MM.1S (cell line): ENCODE measurements around the gene MRPL47.

ENCODE experiments used
- DNase-seq: peaks from one replicate; pipeline ENCODE4 v3.0.0-alpha.2; 2015
- H2AFZ ChIP-seq: fragments of 300-600 bp; sonication (generic); 2 replicates; pipeline ENCODE4 v1.6.0; 2016; ENCODE audit warnings: antibody characterized with exemption, low read length
- H3F3A ChIP-seq: fragments of 300-600 bp; sonication (generic); 2 replicates; pipeline ENCODE4 v1.6.1; 2016; ENCODE audit warnings: mild to moderate bottlenecking, antibody characterized with exemption, low read length, moderate library complexity, mixed read lengths; ENCODE audit not compliant: insufficient read depth
- H3K27ac ChIP-seq: fragments of 300-600 bp; sonication (generic); 2 replicates; pipeline ENCODE4 v1.5.1; 2016; ENCODE audit warnings: mild to moderate bottlenecking, low read length
- H3K27me3 ChIP-seq: fragments of 300-600 bp; sonication (generic); replicated peaks from 2 replicates; pipeline ENCODE4 v1.6.0; 2016; ENCODE audit warnings: low read length; ENCODE audit not compliant: insufficient read depth
- H3K36me3 ChIP-seq: fragments of 300-600 bp; sonication (generic); replicated peaks from 2 replicates; pipeline ENCODE4 v1.6.1; 2016; ENCODE audit warnings: mild to moderate bottlenecking, low read length, mixed read lengths; ENCODE audit not compliant: insufficient read depth
- H3K4me1 ChIP-seq: fragments of 300-600 bp; sonication (generic); 2 replicates; pipeline ENCODE4 v1.6.1; 2016; ENCODE audit warnings: low read length, mixed read lengths
- H3K4me2 ChIP-seq: fragments of 300-600 bp; sonication (generic); 2 replicates; pipeline ENCODE4 v1.6.0; 2016; ENCODE audit warnings: low read depth, low read length
- H3K4me3 ChIP-seq: fragments of 300-600 bp; sonication (generic); 2 replicates; pipeline ENCODE4 v1.5.1; 2016; ENCODE audit warnings: low read length, mixed read lengths
- H3K79me2 ChIP-seq: fragments of 300-600 bp; sonication (generic); 2 replicates; pipeline ENCODE4 v1.6.1; 2016; ENCODE audit warnings: mixed run types, low read length, mixed read lengths
- H3K9ac ChIP-seq: fragments of 300-600 bp; sonication (generic); 2 replicates; pipeline ENCODE4 v1.6.1; 2016; ENCODE audit warnings: low read length, mixed read lengths
- H3K9me2 ChIP-seq: fragments of 300-600 bp; sonication (generic); replicated peaks from 2 replicates; pipeline ENCODE4 v1.6.1; 2016; ENCODE audit warnings: mild to moderate bottlenecking, low read length, mixed read lengths; ENCODE audit not compliant: insufficient read depth
- H3K9me3 ChIP-seq: fragments of 300-600 bp; sonication (generic); replicated peaks from 2 replicates; pipeline ENCODE4 v1.6.1; 2016; ENCODE audit warnings: mild to moderate bottlenecking, low read length, mixed read lengths; ENCODE audit not compliant: insufficient read depth
- H4K20me1 ChIP-seq: fragments of 300-600 bp; sonication (generic); 2 replicates; pipeline ENCODE4 v1.6.1; 2016; ENCODE audit warnings: mild to moderate bottlenecking, low read length, moderate library complexity, mixed read lengths; ENCODE audit not compliant: insufficient read depth
- CTCF ChIP-seq: fragments of 300-600 bp; sonication (generic); IDR thresholded peaks from 2 replicates; pipeline ENCODE4 v1.5.1; 2016; ENCODE audit warnings: antibody characterized with exemption, low read length, mixed read lengths
- EZH2 ChIP-seq: fragments of 300-600 bp; sonication (generic); optimal IDR thresholded peaks from 2 replicates; pipeline ENCODE3; 2017; ENCODE audit warnings: low read depth, mild to moderate bottlenecking, antibody characterized with exemption, low read length, mixed read lengths
- EZH2phosphoT487 ChIP-seq: fragments of 300-600 bp; sonication (generic); IDR thresholded peaks from 2 replicates; pipeline ENCODE4 v1.6.1; 2018; ENCODE audit warnings: antibody characterized with exemption, low read length

Gene MRPL47

DNA sequence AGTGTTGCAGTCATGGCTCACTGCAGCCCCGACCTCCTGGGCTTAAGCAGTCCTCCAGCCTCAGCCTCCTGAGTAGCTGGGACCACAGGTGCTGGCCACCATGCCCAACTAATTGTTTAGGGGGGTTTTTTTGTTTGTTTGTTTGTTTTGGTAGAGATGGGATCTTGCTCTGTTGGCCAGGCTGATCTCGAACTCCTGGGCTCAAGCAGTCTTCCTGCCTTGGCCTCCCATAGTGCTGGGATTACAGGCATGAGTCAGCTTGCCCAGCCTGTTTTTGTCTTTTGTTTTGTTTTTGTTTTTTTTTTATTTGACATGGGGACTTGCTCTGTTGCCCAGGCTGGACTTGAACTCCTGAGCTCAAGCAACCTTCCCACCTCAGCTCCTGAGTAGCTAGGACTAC lies 17.6 kb upstream of the MRPL47 start:
- Histone ChIP-seq H3K27me3 (no peaks in the 10 kb centered on the region), H3K36me3 (peaks cover 6% of the 10 kb centered on the region; the same call in 1 of the 2 replicates), H3K79me2 (0 out of 2 replicates have a peak, but pooled peaks cover 4% of the 10 kb centered on the region), H3K9me3 (no peaks in the 10 kb centered on the region), H3K9me2 (no peaks in the 10 kb centered on the region), H2AFZ (no peak overlapping the region), H3K4me1 (no peaks in the 10 kb centered on the region), H3K9ac (no peak overlapping the region), H3K4me3 (no peak overlapping the region), H3F3A (no peaks in the 10 kb centered on the region), H4K20me1 (no peaks in the 10 kb centered on the region), H3K27ac (no peak overlapping the region), H3K4me2 (no peak overlapping the region)
- TF ChIP-seq EZH2phosphoT487 = no peak
- no peak for TF ChIP-seq EZH2
- no peak for TF ChIP-seq CTCF
- no peak for DNase-seq

DNA sequence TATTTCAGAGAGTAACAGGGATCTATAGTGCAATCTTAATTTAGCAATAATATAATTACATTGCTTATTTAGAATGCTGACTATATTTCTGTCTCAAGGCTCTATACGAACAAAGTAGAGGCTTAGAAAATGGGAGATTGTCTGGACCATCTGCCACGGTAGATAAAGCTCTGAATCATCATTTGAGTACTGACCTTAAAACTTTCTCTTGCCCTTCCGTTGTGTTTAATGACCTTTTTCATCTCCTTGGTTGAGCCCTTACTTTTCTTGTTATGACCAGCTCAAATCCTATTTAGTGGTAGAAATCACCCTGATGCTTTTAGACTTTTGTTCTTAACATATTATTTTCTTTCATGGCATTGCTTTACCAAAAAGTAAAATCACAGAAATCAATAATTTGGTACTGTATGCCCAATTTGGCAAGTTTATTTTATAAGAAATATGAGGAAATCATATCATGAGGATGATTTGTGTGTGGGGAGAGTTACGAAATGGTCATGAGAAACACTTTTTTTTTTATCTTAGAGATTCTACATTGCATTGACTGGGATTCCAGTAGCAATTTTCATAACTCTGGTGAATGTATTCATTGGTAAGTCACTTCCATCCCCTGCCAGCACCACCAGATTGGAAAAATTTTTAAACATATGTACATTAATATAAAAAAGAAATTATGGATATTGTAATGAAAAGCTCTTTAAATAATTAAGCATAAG lies 11.2 kb upstream of the MRPL47 start:
- DNase-seq = no peak
- TF ChIP-seq CTCF (no peak), EZH2 (no peak), EZH2phosphoT487 (no peak)
- H3K27me3 ChIP-seq = no peaks in the 10 kb centered on the region
- H4K20me1 ChIP-seq = no peaks in the 10 kb centered on the region
- peaks cover 17% of the 10 kb centered on the region for H3K79me2 ChIP-seq
- H3K4me3 ChIP-seq = no peak overlapping the region
- H2AFZ ChIP-seq = no peak overlapping the region
- no peaks in the 10 kb centered on the region for H3K9me2 ChIP-seq
- no peak overlapping the region for H3K27ac ChIP-seq
- H3K9ac ChIP-seq = no peak overlapping the region
- H3F3A ChIP-seq = no peaks in the 10 kb centered on the region
- no peaks in the 10 kb centered on the region for H3K4me1 ChIP-seq
- no peak overlapping the region for H3K4me2 ChIP-seq
- peaks cover 8% of the 10 kb centered on the region; the same call in 1 of the 2 replicates for H3K36me3 ChIP-seq
- no peaks in the 10 kb centered on the region for H3K9me3 ChIP-seq

GRCh38 chr3:179613807-179614206 lies 9.4 kb upstream of the MRPL47 start:
- Histone ChIP-seq H3K9me2 (no peaks in the 10 kb centered on the region), H3F3A (no peaks in the 10 kb centered on the region), H3K36me3 (peaks cover 7% of the 10 kb centered on the region; the same call in 1 of the 2 replicates), H3K27me3 (no peaks in the 10 kb centered on the region), H3K79me2 (peaks cover 31% of the 10 kb centered on the region), H3K4me1 (0 out of 2 replicates have a peak, but pooled peaks cover 3% of the 10 kb centered on the region), H4K20me1 (no peaks in the 10 kb centered on the region), H3K27ac (no peak overlapping the region), H3K4me2 (no peak overlapping the region), H3K9me3 (no peaks in the 10 kb centered on the region), H3K9ac (no peak overlapping the region), H3K4me3 (no peak overlapping the region), H2AFZ (no peak overlapping the region)
- DNase-seq = no peak
- no peak for TF ChIP-seq EZH2phosphoT487
- TF ChIP-seq CTCF = no peak
- TF ChIP-seq EZH2 = no peak
